ENCODE measurements around the gene STRN4.
A peak's percentile ranks its signal among the peaks of the same experiment; 100 is the strongest.

DNA sequence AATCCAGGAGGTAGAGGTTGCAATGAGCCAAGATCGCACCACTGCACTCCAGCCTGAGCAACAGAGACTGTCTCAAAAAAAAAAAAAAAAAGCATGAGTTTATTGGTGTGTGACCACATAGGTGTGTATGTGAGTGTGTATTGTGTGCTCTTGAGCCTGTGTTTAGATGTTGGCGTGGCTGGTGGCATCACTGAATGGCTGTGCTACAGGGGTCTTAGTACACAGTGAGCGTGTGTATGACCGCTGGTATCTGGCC lies 39.7 kb upstream of the STRN4 start:
- TF ChIP-seq NFRKB (IDR thresholded peaks at IDR 0.05) (no peak), HDGF (IDR thresholded peaks at IDR 0.05; ENCODE audit: borderline replicate concordance) (no peak), CTBP1 (IDR thresholded peaks at IDR 0.05; ENCODE audit: borderline replicate concordance) (no peak), FOXM1 (IDR thresholded peaks at IDR 0.05; ENCODE audit: borderline replicate concordance) (no peak), ZNF384 (IDR thresholded peaks at IDR 0.05) (peak; percentile 90)
